ENCODE results near the gene CLDN6.
A peak's percentile ranks its signal among the peaks of the same experiment; 100 is the strongest.

Gene CLDN6

GRCh38 chr16:2975161-2975795 lies 42.7 kb downstream of the CLDN6 start:
- no peak overlapping the region for H3K4me3 Mint-ChIP-seq
- H3K4me1 Mint-ChIP-seq (ENCODE audit: low read depth), result peaks cover 11% of the 10 kb centered on the region
- H3K27me3 Mint-ChIP-seq (ENCODE audit: low read depth), result no peaks in the 10 kb centered on the region
- no peaks in the 10 kb centered on the region for H3K9me3 Mint-ChIP-seq
- DNase-seq (ENCODE audit: low spot score), result no peak
- H3K36me3 Mint-ChIP-seq (ENCODE audit: low read depth), result peaks cover 25% of the 10 kb centered on the region
- H3K27ac Mint-ChIP-seq, result no peak overlapping the region

- peaks cover 11% of the 10 kb centered on the region for H3K4me1 Mint-ChIP-seq (ENCODE audit: low read depth)
- H3K27me3 Mint-ChIP-seq (ENCODE audit: low read depth), result no peaks in the 10 kb centered on the region
- DNase-seq (ENCODE audit: low spot score), result no peak
- peaks cover 25% of the 10 kb centered on the region for H3K36me3 Mint-ChIP-seq (ENCODE audit: low read depth)
- H3K4me3 Mint-ChIP-seq, result no peak overlapping the region
- H3K9me3 Mint-ChIP-seq, result no peaks in the 10 kb centered on the region
- no peak overlapping the region for H3K27ac Mint-ChIP-seq
These were observed 43.5 kb downstream of the CLDN6 start for GRCh38 chr16:2974319-2975056.

- no peak overlapping the region for H3K27ac Mint-ChIP-seq
- peaks cover 23% of the 10 kb centered on the region for H3K36me3 Mint-ChIP-seq (ENCODE audit: low read depth)
- no peaks in the 10 kb centered on the region for H3K27me3 Mint-ChIP-seq (ENCODE audit: low read depth)
- no peaks in the 10 kb centered on the region for H3K9me3 Mint-ChIP-seq
- peaks cover 9% of the 10 kb centered on the region for H3K4me1 Mint-ChIP-seq (ENCODE audit: low read depth)
- DNase-seq (ENCODE audit: low spot score), result no peak
- no peak overlapping the region for H3K4me3 Mint-ChIP-seq
These were observed 44.2 kb downstream of the CLDN6 start for GRCh38 chr16:2973605-2974318.

- Mint-ChIP-seq H3K4me3 (no peak overlapping the region), H3K9me3 (no peaks in the 10 kb centered on the region), H3K4me1 (ENCODE audit: low read depth) (peaks cover 15% of the 10 kb centered on the region), H3K27me3 (ENCODE audit: low read depth) (peaks cover 5% of the 10 kb centered on the region), H3K36me3 (ENCODE audit: low read depth) (peaks cover 23% of the 10 kb centered on the region), H3K27ac (no peak overlapping the region)
- DNase-seq (ENCODE audit: low spot score), result no peak
These were observed 44.9 kb downstream of the CLDN6 start for GRCh38 chr16:2973093-2973492.

GRCh38 chr16:2971985-2972784 lies 45.8 kb downstream of the CLDN6 start:
- peak overlapping the region; percentile 63 for H3K27ac Mint-ChIP-seq
- peaks cover 8% of the 10 kb centered on the region for H3K27me3 Mint-ChIP-seq (ENCODE audit: low read depth)
- H3K4me3 Mint-ChIP-seq, result peak overlapping the region; percentile 17
- peaks cover 18% of the 10 kb centered on the region for H3K36me3 Mint-ChIP-seq (ENCODE audit: low read depth)
- peaks cover 15% of the 10 kb centered on the region for H3K4me1 Mint-ChIP-seq (ENCODE audit: low read depth)
- H3K9me3 Mint-ChIP-seq, result no peaks in the 10 kb centered on the region
- DNase-seq (ENCODE audit: low spot score), result no peak

DNA sequence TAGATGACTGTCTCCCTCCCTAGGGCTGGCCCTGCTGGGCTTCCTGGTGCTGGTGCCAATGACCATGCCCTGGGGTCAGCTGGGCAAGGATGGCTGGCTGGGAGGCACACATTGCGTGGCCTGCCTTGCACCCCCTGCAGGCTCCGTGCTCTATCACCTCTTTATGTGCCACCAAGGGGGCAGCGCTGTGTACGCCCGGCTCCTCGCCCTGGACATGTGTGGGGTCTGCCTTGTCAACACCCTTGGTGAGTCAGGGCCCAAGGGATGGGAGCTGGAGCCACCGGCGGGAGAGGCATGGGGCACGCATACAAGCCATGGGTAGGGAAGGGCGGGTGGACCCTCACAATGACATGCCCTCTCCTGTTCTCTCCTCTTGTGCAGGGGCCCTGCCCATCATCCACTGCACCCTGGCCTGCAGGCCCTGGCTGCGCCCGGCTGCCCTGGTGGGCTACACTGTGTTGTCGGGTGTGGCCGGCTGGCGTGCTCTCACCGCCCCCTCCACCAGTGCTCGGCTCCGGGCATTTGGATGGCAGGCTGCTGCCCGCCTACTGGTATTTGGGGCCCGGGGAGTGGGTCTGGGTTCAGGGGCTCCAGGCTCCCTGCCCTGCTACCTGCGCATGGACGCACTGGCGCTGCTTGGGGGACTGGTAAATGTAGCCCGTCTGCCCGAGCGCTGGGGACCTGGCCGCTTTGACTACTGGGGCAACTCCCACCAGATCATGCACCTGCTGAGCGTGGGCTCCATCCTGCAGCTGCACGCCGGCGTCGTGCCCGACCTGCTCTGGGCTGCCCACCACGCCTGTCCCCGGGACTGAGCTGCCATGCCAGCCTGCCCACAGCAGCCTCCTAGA lies 46.6 kb downstream of the CLDN6 start:
- no peaks in the 10 kb centered on the region for H3K9me3 Mint-ChIP-seq
- H3K27me3 Mint-ChIP-seq (ENCODE audit: low read depth), result peaks cover 8% of the 10 kb centered on the region
- peaks cover 14% of the 10 kb centered on the region for H3K36me3 Mint-ChIP-seq (ENCODE audit: low read depth)
- H3K27ac Mint-ChIP-seq, result peak overlapping the region; percentile 49
- peaks cover 15% of the 10 kb centered on the region for H3K4me1 Mint-ChIP-seq (ENCODE audit: low read depth)
- no peak for DNase-seq (ENCODE audit: low spot score)
- peak overlapping the region; percentile 78 for H3K4me3 Mint-ChIP-seq

DNA sequence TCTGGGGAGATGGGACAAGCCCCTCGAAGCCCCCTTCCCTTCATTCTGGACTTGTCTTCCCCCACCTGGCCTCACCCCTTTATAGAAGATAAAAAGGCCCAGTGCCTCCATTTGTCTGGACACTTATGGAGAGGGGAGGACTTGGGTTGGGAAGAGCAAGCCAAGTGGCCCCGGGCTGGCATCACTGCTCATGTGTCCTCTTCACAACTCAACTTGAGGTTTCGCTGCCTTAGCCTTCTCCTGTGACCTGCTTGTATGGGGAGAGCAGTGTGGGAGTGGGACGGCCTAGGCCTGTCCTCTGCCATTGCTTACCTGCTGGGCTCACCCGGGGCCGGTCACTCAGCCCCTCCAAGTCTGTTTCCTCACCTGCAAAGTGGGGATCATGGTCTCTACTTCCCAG lies 47.4 kb downstream of the CLDN6 start:
- no peak for DNase-seq (ENCODE audit: low spot score)
- peak overlapping the region; percentile 49 for H3K27ac Mint-ChIP-seq
- peaks cover 15% of the 10 kb centered on the region for H3K4me1 Mint-ChIP-seq (ENCODE audit: low read depth)
- H3K36me3 Mint-ChIP-seq (ENCODE audit: low read depth), result peaks cover 14% of the 10 kb centered on the region
- H3K9me3 Mint-ChIP-seq, result no peaks in the 10 kb centered on the region
- H3K4me3 Mint-ChIP-seq, result peak overlapping the region; percentile 78
- peaks cover 12% of the 10 kb centered on the region for H3K27me3 Mint-ChIP-seq (ENCODE audit: low read depth)

- Mint-ChIP-seq H3K4me3 (peak overlapping the region; percentile 78), H3K27ac (peak overlapping the region; percentile 72), H3K4me1 (ENCODE audit: low read depth) (peaks cover 15% of the 10 kb centered on the region), H3K36me3 (ENCODE audit: low read depth) (peaks cover 14% of the 10 kb centered on the region), H3K9me3 (no peaks in the 10 kb centered on the region), H3K27me3 (ENCODE audit: low read depth) (peaks cover 17% of the 10 kb centered on the region)
- peak; percentile 87 for DNase-seq (ENCODE audit: low spot score)
These were observed 48.1 kb downstream of the CLDN6 start for GRCh38 chr16:2969545-2970521.

DNA sequence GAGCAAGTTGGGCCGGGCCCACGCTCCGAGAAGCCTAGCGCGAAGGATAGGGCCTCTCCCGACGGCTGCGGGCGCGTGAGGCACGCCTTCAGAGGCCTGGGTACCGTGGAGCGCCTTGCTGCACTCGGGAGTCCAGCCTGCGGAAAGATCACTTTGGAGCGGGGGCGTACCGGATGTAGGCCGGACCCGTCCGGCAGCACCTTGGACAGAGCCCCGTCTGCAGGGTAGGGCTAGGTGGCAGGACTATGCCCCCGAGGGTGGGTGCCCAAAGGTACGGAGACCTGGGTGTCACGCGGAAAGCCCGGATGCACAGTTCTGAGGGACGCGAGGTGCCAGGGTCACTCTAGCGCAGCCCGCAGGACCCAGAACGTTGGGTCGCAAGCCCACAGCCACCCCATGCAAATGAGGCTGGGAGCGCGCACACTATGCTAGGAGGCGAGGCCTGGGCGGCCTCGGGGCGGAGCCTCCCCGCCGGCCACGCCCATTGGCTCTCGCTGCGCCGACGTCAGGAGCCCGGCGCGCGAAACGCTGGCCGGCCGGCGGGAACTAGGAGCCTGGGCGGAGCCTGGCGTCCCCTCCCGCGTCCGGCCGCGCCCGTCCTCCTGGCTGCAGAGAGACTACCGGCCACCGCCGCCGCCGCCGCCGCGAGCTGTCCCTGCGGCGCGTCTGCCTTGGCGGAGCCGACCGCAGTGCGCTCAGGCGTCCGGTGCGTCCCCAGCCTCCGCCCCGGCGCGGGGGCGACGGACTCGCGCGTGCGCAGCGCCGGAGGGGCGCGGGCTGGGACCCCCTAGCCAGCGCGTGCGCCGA lies 49.0 kb downstream of the CLDN6 start, which contains the start of gene PAQR4:
PAQR4 (plus strand) TSS at position 611 of the 807 bp plus-strand sequence. CDS start 327 bp downstream, outside the sequence.
- H3K4me3 Mint-ChIP-seq, result peak within 1 kb of the TSS; percentile 78
- H3K27me3 Mint-ChIP-seq (ENCODE audit: low read depth), result peaks cover 20% of the 10 kb centered on the region
- peak within 1 kb of the TSS; percentile 72 for H3K27ac Mint-ChIP-seq
- H3K9me3 Mint-ChIP-seq, result no peaks in the 10 kb centered on the region
- H3K36me3 Mint-ChIP-seq (ENCODE audit: low read depth), result peaks cover 14% of the 10 kb centered on the region
- peaks cover 17% of the 10 kb centered on the region for H3K4me1 Mint-ChIP-seq (ENCODE audit: low read depth)
- peak; percentile 89 for DNase-seq (ENCODE audit: low spot score)

DNA sequence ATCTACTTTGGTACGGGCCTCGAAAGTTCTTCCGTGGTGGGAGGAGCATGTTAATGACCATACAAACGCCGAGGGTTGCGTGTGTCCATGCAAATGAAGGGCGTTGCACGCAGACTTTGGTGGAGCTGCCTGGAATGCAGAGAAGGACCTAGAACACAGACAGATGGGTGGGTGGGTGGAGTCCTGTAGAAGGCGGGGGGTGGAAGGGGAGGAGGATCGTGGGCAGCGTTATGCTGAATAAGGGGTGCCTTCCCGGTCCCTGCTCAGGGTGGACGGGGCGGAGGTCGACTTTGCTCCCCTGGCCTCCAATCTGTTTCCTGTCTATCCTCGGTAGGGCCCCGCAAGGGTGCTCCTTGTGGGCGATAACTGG lies 49.6 kb downstream of the CLDN6 start:
- H3K9me3 Mint-ChIP-seq, result no peaks in the 10 kb centered on the region
- peaks cover 24% of the 10 kb centered on the region for H3K27me3 Mint-ChIP-seq (ENCODE audit: low read depth)
- H3K4me3 Mint-ChIP-seq, result peak overlapping the region; percentile 72
- peaks cover 14% of the 10 kb centered on the region for H3K36me3 Mint-ChIP-seq (ENCODE audit: low read depth)
- DNase-seq (ENCODE audit: low spot score), result no peak
- H3K4me1 Mint-ChIP-seq (ENCODE audit: low read depth), result peaks cover 17% of the 10 kb centered on the region
- peak overlapping the region; percentile 47 for H3K27ac Mint-ChIP-seq

DNA sequence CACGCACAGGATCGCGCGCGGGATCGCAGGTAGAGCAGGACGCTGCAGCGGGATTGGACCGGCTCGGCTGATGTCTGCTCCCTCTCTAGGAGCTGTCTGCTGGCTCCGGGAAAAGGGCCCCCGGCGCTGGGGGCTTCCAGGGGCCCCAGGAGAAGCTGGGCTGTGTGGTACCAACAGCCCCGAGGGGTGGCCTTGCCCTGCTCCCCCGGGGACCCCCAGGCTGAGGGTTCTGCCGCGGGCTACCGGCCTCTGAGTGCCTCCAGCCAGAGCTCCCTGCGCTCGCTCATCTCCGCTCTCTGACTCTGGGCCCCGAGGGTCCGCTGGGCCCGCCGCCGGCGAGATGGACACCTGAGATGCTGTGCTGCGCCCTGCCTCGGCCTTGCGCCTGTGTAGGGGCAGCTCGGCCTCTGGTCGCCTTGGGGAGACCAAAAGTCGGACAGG lies 50.2 kb downstream of the CLDN6 start:
- H3K36me3 Mint-ChIP-seq (ENCODE audit: low read depth), result peaks cover 13% of the 10 kb centered on the region
- no peaks in the 10 kb centered on the region for H3K9me3 Mint-ChIP-seq
- peaks cover 27% of the 10 kb centered on the region for H3K27me3 Mint-ChIP-seq (ENCODE audit: low read depth)
- peak overlapping the region; percentile 72 for H3K4me3 Mint-ChIP-seq
- no peak overlapping the region for H3K27ac Mint-ChIP-seq
- DNase-seq (ENCODE audit: low spot score), result no peak
- peaks cover 17% of the 10 kb centered on the region for H3K4me1 Mint-ChIP-seq (ENCODE audit: low read depth)

Measured in T-helper 2 cell treated with Interferon-gamma antibody and Interleukin-4, amounts not matched to agents 5 μg/mL and 100 μg/mL, for 36 hours (primary cell).